Measurements from ENCODE around the gene RCSD1.
"Not testable (repeated sequence)": the region's sequence is repeated elsewhere in the genome, so short reads cannot be mapped to it uniquely, and the experiment has no call there.

Gene RCSD1

GRCh38 chr1:167717351-167717750 is 87.3 kb downstream of the RCSD1 start:
- DNase-seq, result no peak

- no peak for DNase-seq
Observed at GRCh38 chr1:167718914-167719691, 89.1 kb downstream of the RCSD1 start.

GRCh38 chr1:167719715-167720421 is 89.8 kb downstream of the RCSD1 start:
- not testable (repeated sequence) for DNase-seq

- no peak for DNase-seq
Observed at GRCh38 chr1:167720965-167721616, 91.1 kb downstream of the RCSD1 start.

- DNase-seq, result peak; percentile 92
Observed at GRCh38 chr1:167721617-167722151, 91.7 kb downstream of the RCSD1 start, which contains the start of gene MPZL1. Gene MPZL1 (plus strand): TSS chr1:167721982. CDS start chr1:167722152, 170 bp downstream.

- no peak for DNase-seq
Observed at GRCh38 chr1:167722152-167722869, 92.3 kb downstream of the RCSD1 start.

- no peak for DNase-seq
Observed at GRCh38 chr1:167722870-167723251, 92.8 kb downstream of the RCSD1 start.

- DNase-seq, result no peak
Observed at GRCh38 chr1:167723707-167724323, 93.8 kb downstream of the RCSD1 start.

GRCh38 chr1:167726008-167726407 is 96.0 kb downstream of the RCSD1 start:
- DNase-seq, result no peak

- no peak for DNase-seq
Observed at GRCh38 chr1:167728818-167729410, 98.9 kb downstream of the RCSD1 start.

GRCh38 chr1:167734227-167734626 is 104.2 kb downstream of the RCSD1 start:
- DNase-seq, result no peak

GRCh38 chr1:167734841-167735240 is 104.8 kb downstream of the RCSD1 start:
- DNase-seq, result no peak

- DNase-seq, result no peak
Observed at GRCh38 chr1:167737169-167737568, 107.1 kb downstream of the RCSD1 start.

- no peak for DNase-seq
Observed at GRCh38 chr1:167738158-167738557, 108.1 kb downstream of the RCSD1 start.

GRCh38 chr1:167739752-167740151 is 109.7 kb downstream of the RCSD1 start:
- DNase-seq, result no peak

- DNase-seq, result not testable (repeated sequence)
Observed at GRCh38 chr1:167741103-167741502, 111.1 kb downstream of the RCSD1 start.

GRCh38 chr1:167742392-167743057 is 112.5 kb downstream of the RCSD1 start:
- DNase-seq, result not testable (repeated sequence)

GRCh38 chr1:167744901-167745300 is 114.9 kb downstream of the RCSD1 start:
- no peak for DNase-seq

- no peak for DNase-seq
Observed at GRCh38 chr1:167746013-167746672, 116.1 kb downstream of the RCSD1 start.

- no peak for DNase-seq
Observed at GRCh38 chr1:167746988-167747655, 117.1 kb downstream of the RCSD1 start.

All from activated naive CD4-positive, alpha-beta T cell treated with anti-CD3 and anti-CD28 coated beads, Interleukin-2, amount 50 U/mL, for 16 hours (primary cell).